Stimulated activated CD8-positive, alpha-beta memory T cell treated with anti-CD3 and anti-CD28 coated beads, Interleukin-2, amount 100 ng/mL, for 1 hour (primary cell): ENCODE results near the gene SOCS3.

ENCODE experiments used
- DNase-seq, 2 donors: peaks; one replicate each; pipeline ENCODE4 v3.0.0-alpha.2; 2020; ENCODE audit warnings: low read depth in 2 of 2

SOCS3 gene, protein sequence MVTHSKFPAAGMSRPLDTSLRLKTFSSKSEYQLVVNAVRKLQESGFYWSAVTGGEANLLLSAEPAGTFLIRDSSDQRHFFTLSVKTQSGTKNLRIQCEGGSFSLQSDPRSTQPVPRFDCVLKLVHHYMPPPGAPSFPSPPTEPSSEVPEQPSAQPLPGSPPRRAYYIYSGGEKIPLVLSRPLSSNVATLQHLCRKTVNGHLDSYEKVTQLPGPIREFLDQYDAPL

DNA sequence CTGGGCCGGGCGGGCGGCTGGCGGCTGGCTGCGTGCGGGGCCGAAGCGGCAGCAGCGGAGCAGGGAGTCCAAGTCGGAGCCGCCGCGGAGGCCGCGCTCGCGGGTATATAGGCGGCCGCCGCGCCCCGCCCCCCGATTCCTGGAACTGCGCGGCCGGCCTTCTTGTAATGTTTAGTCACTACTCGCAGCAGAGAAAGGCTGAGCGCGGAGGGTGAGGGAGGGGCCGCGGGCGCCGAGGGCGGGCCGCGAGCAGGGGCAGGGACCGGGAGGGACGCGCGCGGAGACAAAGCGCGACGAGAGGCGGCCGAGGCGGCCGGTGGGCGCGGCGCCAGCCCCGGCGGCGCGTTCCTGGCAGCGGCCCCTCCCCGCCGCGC is at the start of gene SOCS3:
TSS of gene SOCS3 (minus strand) at position 81 of the 374 bp plus-strand sequence. CDS start 982 bp downstream, outside the sequence.
- peak; percentile 90 to 92 for DNase-seq

DNA sequence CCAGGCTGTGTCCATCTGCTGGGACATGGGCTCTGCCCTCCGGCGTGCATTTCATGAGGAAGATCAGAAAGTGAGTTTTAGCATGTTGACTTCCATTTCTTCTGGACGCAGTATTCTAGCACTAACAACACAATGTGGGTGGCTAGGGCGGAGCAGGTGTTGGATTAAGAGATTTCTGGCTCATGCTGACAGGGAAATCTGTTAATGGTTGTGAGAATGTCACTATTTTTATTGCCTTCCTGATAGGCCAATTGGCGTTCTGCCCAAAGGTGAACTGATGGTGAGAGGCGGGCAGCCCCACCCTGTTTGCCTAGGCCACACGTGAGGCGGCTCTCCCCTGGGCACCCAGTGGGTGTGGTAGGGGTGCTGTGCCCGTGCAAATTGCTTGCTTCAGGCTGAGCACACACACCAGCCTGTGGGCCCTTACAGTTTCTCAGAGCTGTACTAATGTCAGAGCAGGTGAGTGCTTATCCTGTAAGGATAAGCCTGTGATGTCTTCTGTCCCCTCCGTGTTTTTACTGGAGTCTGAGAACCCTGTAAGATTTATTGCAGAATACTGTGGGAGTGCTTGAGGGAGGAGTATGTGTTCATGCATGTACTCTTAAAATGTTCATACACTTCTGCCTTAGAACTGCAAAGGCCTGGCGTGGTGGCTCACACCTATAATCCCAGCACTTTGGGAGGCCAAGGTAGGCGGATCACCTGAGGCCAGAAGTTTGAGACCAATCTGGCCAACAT is 49.5 kb upstream of the SOCS3 start:
- DNase-seq, result no peak

DNA sequence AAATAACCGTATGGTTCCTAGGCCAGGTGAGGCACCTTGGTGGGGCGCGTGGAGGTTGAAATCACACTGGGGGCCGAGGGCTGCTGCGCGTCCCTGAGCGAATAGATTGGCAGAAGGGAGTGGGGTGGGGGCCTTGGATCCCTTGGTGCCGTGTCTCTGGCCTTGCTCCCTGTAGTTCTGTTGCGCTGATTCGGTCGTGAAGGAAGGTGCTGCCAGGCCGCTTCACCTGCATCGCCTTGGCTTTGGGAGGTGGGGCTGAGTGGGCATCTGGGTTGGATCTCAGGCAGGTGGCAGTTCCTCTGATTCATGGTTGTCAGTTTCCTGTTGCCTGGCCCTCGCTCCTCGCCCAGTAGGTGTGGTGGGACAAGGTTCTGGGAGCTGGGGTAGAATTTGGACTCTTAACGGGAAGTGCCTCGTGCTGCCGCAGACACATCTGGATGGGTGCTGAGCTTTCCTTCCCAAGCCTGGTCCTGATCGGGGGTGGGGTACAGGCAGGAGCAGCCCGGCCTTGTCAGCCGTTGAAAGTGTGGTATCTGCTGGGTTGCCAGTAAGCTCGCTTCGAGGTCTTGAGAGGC is 48.7 kb upstream of the SOCS3 start:
- no peak for DNase-seq

DNA sequence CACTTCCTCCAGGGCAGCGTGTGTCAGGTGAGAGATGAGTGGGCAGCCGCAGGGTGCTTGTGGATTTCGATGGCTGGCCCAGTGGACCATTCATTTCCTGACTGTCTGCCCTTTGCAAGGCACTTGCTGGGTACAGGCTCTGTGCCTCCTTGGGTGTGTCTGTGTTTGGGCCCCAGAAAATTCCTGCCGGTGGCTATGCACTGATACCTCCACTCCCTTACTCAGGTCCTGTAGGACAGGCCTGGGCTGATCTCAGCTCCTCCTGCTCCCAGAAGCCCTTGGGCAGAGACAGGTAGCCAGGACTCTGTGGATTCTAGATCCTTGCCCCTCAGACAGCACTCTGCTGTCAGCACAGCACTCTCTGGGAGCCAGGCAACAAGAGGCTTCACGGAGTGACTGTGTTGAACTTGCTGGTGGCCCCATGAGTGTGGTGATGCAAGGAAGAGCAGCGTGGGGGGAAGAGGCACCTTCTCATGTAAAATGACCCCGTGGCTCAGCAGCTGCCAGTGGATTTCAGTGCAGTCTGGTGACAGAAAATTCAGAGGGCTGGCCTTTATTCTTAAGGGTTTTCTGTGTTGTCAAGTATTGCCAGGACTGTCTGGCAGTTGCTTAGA is 47.6 kb upstream of the SOCS3 start:
- no peak for DNase-seq

DNA sequence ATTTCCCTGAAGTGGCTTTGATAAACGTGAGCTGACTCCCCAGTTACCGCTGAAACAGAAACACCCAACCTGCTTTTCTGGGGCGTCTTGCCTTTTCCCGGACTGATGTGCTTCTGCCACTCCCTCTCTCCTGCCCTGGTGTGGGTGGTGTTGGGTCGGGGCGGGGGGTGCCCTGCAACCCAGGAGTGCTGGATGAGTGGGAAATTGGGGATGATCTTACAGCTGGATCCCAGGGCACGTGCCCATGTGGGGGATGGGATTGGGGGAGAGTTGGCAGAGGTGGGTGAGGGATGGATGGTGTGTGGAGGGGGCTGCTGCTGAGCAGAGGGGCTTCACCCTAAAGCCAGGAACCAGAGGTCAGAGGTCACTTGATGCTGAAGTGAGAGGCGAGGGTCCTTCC is 47.0 kb upstream of the SOCS3 start:
- no peak for DNase-seq

DNA sequence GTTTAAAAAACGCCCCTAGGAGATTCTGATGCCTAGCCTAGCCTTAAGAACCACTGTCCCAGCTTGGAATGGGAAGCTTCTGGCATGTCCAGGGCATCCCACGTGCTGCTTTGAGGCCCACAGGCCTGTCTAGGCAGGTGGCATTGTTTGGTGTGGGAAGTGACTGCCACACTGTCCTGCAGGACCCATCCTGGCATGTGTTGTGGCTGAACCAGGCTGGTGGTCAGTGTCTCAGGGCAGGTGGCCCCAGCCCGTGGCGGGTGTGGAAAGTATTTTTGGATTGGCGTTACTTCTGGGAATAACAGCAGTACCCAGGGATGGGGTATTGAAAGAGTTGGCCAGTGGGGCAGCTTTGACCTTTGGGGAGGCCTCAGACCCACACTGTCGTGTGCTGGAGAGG is 46.5 kb upstream of the SOCS3 start:
- no peak for DNase-seq

DNA sequence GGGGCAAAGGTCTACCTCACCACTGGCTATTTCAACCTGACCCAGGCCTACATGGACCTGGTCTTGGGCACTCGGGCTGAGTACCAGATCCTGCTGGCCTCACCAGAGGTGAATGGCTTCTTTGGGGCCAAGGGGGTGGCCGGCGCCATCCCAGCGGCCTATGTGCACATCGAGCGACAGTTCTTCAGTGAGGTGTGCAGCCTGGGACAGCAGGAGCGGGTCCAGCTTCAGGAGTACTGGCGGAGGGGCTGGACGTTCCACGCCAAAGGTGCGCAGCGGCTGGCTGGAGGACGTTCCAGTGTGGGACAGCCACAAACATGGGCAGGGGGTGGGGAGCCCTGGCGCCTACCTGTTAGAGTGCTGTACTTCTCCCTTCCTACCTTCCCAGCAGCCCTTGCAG is 43.9 kb upstream of the SOCS3 start:
- no peak for DNase-seq

DNA sequence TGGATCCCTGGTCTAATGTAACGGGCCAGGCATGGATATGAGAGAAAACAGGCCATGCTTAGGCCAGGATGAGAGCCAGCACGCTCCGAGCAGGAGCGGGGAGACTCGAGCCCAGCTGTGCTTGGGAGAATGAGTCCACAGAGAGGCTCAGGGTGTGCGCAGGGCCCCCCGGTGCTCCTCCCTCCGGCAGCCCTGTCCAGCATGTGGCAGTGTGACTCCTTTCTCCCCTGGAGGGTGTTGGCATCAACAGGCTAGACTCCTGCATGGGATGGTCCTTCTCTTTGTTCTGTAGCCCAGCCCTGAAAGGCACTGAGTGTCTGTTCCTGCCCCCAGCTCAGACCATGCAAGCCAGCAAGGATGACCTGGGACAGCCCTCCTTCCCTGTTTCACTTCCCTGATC is 42.0 kb upstream of the SOCS3 start:
- no peak for DNase-seq

DNA sequence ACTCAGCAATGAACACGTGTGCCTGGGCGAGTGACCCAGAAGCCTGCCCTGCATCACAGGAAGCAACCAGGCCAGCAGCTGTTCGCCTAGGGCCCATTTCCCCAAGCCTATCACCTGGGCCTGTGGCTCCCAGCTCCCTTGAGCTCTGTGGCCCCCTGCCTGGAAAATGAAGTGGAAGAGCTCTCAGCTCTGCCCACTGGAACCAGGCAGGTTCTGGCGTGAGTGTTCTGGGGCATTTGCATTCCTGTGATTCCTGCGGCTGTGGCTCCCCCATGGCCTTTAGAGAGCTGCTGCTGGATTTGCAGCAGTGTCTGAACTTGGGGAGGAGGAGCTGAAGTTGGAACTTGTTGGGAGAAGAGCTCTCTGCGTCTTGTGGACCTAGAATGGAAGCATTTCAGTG is 41.4 kb upstream of the SOCS3 start:
- DNase-seq, result no peak

DNA sequence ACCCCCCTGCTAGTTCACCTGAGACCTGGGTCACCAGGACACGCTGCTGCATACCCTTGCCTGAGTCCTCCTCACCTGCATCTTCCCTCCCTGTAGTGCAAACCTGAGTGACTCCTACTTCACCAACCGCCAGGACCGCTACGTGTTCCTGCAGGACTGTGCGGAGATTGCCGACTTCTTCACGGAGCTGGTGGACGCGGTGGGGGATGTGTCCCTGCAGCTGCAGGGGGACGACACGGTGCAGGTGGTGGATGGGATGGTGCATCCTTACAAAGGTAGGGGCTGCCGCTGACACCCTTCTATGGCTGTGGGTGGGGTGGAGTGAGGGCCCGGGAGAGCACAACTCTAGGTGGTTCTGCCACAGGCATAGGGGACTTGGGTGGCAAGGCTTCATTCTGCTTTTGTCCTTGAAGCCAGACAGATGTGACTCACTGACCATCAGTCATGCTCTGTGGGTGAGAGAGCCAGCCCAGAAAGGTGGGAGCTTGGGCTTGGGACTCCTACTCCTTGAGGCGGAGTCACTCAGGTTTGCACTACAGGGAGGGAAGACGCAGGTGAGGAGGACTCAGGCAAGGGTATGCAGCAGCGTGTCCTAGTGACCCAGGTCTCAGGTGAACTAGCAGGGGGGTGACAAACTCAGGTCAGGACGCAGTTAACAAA is 40.8 kb upstream of the SOCS3 start:
- no peak for DNase-seq

DNA sequence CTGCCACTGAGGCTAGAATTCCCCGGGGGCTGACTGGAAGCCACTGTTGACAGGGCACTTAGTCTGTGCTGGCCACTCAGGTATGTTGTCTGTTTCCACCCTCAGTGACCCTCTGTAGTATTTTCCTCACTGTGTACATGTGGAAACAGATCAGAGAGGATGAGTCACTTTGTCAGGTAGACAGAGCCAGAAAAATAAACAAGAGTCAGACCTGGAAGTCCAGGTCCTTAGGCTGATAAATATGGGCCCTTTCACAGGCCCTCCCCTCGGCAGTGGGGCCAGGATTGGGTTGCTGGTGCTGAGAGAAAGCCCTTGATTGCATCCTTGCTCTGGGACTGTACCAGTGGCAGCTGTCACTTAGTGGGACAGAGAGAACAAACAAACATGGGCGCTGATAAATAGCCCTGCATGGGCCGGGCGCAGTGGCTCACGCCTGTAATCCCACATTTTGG is 39.8 kb upstream of the SOCS3 start:
- DNase-seq, result no peak

DNA sequence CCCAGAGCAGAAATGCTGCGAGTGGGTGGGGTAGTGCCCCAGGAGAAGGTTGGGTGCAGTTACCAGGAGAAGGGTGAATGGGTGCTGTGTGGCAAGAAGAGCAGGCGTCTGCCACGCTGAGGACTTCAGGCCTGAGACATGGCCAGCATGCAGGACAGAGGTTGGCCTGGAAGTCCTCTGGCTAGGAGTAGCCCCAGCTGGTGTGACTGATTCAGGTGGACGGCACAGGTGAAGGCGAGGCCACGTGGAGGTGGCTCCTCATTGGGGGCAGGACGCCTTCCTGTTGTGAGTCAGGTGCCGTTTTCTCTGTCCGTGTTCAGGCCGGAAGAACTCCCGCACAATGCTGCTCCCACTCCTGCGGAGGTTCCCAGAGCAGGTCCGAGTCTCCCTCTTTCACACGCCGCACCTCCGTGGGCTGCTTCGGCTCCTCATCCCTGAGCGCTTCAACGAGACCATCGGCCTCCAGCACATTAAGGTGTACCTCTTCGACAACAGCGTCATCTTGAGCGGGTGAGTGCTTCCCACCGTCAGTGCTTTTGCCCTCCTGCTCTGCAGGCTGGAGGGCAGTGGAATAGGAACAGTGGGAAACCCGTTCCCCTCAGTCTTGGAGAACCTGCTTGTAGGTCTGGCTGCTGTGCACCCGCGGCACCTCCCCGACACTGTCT is 39.3 kb upstream of the SOCS3 start:
- no peak for DNase-seq

DNA sequence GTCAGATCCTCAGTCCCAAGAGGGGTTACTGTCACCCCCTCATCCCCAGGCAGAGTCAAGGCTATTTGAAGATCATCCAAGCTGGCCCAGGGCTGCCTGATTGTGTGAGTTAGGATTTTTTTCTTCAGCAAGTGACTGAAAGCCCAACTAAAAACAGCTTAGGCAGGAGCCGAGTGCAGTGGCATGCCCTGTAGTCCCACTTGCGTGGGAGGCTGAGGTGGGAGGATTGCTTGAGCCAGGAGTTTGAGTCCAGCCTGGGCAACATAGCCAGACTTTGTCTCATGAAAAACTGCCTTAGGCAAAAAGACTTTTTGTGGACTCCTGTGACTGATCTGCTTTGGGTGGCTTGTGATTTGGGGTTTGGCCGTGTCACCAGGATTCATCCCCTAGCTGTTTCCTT is 38.5 kb upstream of the SOCS3 start:
- no peak for DNase-seq

DNA sequence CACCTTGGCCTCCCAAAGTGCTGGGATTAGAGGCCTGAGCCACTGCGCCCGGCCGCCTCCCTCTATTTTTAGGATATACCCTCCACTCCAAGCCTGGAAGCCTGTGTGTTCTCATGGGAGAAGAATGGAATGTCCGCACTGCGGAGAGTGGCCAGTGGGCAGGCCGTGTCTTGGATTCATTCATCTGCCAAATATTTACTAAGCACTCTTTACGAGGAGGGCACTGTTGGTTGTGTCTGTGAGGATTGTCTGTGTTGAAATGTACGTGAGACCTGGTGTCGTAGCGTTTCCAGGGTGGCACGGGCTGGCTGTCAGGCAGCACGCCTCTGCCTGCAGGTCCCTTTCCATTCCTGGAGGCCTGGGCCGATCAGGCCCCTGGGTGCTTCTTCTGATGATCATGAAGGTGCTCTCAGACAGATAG is 37.8 kb upstream of the SOCS3 start:
- DNase-seq, result no peak

DNA sequence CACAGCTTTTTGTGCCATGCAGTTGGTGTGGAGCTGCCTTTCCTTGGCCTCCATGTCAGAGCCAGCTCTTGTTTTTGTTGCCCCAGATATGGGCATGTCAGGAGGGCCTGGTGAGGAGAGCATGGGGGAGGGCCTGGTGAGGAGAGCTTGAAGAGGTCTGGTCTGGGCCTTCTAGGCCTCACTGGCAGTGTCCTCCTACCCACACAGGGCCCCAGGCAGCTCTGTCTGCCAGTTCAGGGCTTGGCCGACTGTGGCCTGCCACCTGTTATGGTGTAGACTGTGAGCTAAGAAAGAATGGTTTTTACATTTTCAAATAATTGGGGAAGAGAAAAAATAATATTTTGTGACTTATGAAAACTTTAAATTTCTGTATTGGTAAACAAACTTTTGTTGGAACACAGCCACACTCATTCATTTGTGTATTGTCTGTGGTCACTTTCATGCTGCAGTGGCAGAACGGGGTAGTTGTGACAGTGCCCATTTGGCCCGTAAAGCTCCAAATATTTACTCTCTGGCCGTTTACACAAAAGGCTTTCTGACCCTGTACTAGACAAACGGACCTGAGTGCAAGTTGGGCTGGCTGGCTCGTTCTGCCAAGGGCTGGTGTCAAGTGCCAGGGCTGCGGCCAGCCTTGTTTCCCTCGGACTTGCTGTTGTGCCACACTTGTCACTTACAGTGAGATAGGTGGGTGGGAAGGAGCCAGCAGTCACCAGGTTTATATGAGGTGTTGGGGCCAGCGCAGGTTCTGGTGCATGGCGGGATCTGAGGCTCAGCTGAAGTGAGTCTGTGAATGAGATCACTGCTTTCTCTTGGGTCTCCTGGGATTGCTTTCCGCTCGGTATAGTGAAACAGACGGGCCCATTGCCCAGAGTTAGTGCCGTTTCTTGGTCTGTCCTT is 36.8 kb upstream of the SOCS3 start:
- no peak for DNase-seq

DNA sequence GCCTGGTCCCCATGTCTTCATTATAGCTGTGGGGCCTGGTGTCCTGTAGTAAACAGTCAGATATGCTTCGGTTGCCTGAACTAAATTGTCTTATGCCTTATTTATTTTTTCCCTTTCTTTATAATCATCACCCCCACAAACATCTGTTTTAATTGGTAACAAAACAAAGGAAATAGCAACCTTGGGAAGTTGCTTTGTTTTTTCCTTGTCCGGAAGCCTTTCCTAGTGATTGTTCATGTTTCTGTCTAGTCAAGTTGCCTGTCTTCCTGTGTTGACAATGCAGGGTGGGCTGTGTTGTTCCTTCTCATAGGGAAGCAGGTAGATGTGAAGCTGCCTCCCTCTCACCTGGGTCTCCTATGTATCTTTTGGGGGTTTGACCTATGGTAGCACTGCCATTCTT is 35.3 kb upstream of the SOCS3 start:
- no peak for DNase-seq

DNA sequence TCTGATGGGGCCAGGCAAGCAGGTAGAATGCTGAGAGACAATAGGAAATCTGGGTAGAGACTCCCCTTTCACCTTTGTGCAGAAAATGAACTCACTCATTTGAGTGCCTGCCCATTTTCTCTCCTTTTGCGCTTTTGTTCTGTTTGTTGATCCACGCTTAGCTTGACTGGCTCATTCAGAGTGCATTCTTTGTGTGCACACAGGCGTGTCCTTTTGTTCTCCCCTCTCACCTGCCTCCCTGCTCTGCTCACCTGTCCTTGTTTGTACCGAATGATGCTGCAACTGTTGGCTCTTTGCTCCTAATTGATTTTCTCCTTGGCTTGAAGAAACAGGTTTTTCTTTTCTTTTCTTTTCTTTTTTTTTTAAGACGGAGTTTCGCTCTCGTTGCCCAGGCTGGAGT is 34.3 kb upstream of the SOCS3 start:
- no peak for DNase-seq

DNA sequence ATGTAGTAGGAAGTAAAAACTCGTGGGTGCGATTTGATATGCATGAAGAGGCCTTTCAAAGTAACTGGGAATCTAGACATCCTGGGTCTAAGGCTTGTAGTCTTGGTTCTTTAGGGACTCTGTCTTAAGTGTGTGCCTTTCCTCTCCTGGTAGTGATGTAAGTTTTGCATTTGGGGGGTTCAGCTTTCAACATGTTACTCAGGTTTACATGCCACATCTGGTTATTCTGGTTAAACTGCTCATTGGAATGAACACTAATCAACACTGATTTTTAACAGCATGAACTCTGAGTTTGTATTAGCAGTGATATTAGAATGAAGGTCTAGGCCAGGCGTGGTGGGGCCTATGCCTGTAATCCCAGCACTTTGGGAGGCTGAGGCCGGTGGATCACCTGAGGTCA is 33.7 kb upstream of the SOCS3 start:
- DNase-seq, result no peak

DNA sequence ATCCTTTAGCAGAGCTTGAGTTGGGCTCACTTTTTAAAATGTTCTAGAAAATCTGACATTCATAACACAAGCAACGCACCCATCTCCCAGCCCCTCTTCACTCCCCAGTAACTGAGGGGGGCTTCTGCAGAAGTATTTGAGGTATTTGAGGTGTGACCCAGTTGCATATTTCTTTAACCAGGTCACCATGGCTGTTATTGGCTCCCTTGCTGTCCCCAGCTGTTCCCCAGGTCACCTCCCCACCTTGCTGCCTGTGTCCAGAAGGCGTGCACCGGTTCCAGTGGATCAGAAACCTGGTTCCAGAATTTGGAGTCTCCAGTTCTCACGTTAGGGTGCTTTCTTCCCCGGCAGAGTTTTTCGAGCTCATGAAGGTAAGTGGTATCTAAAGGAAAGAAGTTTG is 32.4 kb upstream of the SOCS3 start:
- DNase-seq, result no peak

DNA sequence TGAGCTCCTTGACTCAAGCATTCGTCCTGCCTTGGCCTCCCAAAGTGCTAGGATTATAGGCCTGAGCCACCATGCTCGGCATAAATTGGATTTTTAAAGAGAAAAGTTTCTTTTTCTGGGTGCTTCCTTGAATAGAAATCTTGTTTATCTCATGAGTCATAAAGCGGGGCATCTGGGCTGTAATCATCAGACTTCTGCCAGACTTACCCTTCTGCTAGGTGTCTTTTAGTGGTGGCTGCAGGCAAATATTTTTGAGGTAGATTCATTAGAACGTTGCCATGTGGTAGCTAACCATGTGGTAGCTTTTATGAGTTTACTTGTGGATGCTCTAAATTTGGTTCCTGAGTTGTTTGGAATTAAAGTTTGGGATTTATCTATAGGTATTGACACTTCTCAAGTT is 32.0 kb upstream of the SOCS3 start:
- DNase-seq, result no peak

DNA sequence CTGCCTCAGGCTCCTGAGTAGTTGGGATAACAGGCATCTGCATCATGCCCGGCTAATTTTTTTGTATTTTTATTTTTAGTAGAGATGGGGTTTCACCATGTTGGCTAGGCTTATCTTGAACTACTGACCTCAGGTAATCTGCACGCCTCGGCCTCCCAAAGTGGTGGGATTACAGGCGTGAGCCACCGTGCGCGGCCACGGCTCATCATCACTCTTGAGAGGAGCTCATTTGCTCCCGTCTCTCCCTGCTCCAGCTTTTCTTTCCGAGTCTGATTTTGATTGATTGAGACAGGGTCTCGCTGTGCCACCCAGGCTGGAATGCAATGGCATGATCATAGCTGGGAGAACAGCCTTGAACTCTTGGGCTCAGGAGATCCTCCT is 31.2 kb upstream of the SOCS3 start:
- no peak for DNase-seq
